CD4-positive, alpha-beta T cell treated with Interleukin-6 for 4 hours (primary cell): ENCODE results near the gene FAM210A.
A peak's percentile ranks its signal among the peaks of the same experiment; 100 is the strongest.

ENCODE experiments used
- DNase-seq: peaks from one replicate; pipeline ENCODE4 v3.0.0-alpha.2; 2020; ENCODE audit warnings: mixed read lengths

The FAM210A gene

GRCh38 chr18:13620818-13621445 is 105.4 kb downstream of the FAM210A start:
- no peak for DNase-seq

DNA sequence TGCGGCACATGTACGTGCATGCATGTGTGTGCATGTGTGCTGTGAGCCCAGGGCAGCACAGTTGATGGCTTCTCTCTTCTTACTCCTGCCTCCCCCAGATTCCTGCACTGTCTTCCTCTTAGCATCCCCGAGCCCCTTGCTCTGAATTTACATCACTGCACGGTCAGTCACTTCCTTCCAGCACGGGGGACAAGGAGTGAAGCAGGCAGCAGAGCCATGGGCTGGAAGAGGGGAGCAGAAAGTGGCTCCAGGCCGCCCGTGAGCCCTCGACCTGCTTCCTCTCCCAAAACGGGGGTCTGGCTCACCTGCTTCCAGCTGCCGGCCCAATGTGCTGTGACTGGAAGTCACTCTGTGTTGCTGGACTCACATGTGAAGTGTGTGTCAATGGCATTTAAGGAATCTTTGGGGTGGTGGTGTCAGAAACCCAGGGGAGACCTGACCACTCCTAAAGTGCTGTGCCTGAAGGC is 106.1 kb downstream of the FAM210A start:
- DNase-seq, result no peak

DNA sequence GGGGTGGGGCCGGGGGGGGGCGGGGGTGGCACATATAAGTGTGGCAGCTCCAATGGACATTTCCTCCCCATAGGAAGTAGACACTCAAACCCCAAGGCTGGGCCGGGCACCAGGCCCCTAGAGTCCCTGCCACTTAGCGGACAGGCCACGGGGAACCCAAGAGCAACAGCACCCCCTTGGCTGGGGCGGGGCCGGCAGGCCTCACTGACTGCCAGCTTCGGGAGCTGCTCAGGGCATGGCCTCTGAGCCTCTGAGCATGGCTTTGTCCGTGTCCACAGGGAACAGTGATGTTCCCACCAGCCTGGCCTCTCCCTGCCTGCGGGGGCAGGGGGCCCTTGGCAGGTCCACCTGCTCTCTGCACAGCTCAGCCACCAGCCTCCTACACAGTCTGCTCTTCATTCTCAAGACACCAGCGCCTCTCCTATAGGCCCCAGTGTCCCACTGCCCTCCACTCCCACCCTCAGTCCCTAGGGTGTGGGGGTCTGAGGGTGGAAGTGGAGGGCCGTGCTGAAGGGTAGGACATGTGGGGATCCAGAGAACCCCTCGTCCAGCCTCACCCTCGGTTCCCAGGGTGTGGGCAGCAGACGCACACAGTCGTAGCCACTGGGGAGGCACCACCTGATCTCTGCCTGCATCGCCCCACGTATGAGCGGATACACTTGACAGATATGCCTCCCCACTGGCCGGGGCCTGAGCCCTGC is 106.7 kb downstream of the FAM210A start:
- no peak for DNase-seq

- no peak for DNase-seq
Observed at GRCh38 chr18:13618760-13619438, 107.5 kb downstream of the FAM210A start.

- no peak for DNase-seq
Observed at GRCh38 chr18:13617826-13618515, 108.4 kb downstream of the FAM210A start.

DNA sequence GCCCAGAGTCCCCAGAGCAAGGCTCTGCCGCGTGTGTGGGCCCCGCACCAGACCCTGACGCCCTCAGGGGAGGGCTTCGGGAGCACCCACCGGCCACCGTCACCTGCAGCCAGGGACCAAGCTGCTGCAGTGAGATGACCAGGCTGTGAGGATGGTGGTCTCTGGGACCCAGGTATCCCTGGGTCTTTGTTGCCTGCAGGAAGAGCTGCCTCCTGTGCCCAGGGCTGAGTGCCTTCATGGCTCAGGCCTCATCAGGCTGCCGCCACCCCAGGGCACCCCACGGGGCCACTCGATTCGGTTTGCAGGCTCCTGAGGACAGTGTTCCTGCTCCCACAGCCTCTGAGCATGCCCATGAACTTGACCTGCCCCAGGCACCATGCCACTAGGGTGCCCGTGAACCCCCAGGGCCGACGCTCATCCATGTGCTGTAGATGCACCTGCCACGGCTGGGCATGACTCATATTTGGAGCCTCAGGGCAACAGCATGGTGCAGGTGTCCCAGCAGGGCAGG is 109.8 kb downstream of the FAM210A start:
- peak; percentile 45 for DNase-seq

DNA sequence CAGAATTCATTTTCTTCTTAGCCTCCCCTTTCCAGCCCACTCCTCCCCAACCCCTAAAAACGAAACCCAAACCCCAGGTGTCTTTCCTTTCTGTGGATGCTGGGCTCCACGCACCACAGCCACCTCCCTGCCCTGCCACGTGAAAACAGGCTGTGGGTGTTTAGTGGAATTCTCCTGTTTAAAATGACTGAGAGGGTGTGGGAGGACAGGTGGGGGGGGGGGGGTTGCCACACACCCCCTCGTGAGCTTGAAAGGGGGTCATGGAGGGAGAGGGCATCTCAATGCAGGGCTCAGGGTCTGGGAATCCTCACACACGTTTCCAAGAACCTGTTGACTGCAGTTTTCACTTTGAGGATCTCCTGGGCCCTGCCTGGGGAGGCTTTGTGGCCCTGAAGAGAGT is 110.3 kb downstream of the FAM210A start:
- no peak for DNase-seq

DNA sequence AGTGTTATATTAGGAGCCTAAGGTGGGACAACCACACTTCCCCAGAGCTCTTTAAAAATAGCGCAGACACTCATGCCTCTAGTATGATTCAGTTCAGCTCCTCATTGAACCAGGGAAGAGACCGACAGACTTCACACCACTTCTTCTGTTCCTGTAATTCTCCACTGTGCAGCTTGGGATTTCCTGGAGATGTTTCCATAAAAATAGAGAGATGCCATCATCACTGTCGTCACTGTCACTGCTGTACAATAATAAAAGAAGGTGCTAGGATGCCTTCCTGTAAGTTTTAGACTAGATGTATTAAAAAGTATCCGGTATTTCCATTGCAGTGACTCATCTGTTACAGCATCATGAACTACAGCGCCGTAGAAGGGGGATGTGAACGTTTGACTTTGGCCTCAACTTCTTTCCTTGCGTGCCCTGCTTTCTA is 110.9 kb downstream of the FAM210A start:
- DNase-seq, result peak; percentile 19

- peak; percentile 56 for DNase-seq
Observed at GRCh38 chr18:13614641-13615288, 111.6 kb downstream of the FAM210A start.

DNA sequence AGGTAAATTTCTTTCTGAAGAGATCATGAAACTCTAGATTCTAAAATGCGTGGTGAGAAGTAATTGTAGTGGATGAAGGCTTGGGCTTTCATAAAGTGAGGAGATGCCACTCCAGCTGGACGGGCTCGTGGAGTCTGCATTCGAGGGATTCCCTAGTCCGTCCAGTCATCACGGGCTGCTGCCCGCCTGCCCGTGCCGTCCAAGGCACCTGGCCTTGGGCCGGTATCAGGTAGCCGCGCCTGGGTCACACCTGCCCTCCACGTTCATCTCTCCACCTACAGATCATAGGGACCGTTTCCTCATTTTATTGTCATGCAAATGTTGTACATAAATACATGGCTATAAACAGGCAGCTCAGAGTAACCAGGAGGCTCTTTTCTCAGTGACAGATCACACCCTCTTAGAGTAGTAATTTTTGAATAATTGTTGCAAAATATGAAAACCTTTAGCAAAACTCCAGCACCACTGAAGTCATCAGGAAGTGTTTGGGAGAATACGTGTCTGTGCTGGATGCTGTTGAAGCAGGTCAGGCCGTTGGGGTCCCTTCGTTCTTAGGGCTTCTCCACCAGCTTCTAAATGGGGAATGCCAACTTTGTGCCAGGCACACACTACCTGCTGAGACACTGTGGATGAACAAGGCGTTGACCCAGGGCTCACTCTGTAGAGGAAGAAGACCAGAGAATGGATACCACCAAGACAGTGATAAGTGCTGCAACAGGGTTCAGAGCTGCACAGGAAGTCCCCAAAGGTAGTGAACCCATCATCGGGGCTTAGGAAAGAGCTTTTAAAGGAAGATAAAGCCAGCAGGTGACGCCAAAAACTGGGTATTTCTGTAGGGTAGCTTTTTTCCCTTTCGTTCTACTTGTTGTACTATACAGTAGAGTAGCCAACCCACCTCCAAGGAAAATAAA is 112.5 kb downstream of the FAM210A start:
- DNase-seq, result peak; percentile 21
